GM12873 (cell line): ENCODE results near the gene SMARCA2.

Experiments
- TF ChIP-seq, protein P1 (sequence below): IDR thresholded peaks from 2 replicates; pipeline ENCODE4 v1.5.1; 2012; ENCODE audit warnings: low read depth, mild to moderate bottlenecking, moderate library complexity, low read length, control low read depth; ENCODE audit not compliant: insufficient read depth; ENCODE audit errors: missing control alignments

SMARCA2 gene

DNA sequence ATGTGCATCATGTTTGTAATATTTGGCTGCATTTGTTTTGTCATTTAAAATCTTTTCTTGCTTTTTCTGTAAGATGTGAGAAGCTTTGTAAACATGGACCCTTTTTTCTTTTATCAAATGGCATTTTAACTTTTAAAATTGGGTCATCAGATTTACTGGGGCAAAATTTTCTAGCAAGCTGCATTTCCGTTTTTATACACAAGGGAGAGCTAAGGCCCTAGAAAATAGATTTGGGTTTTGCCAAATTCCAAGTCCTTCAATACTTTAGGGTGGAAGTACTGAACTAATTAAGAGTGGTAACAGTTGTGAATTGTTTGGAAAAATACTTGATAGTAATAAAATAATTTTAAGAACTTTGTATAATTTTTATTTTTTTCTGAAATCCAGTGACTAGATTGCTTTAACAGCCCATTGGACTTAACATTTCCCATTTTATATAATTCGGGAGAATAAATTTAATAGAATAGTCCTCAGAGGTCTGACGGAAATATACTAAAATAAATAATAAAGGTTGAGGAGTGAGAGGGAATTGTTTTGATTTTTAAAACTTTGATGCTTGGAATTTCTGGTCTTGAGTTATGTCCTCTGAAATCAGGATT is 117.4 kb downstream of the SMARCA2 start:
- TF ChIP-seq, protein P1, sequence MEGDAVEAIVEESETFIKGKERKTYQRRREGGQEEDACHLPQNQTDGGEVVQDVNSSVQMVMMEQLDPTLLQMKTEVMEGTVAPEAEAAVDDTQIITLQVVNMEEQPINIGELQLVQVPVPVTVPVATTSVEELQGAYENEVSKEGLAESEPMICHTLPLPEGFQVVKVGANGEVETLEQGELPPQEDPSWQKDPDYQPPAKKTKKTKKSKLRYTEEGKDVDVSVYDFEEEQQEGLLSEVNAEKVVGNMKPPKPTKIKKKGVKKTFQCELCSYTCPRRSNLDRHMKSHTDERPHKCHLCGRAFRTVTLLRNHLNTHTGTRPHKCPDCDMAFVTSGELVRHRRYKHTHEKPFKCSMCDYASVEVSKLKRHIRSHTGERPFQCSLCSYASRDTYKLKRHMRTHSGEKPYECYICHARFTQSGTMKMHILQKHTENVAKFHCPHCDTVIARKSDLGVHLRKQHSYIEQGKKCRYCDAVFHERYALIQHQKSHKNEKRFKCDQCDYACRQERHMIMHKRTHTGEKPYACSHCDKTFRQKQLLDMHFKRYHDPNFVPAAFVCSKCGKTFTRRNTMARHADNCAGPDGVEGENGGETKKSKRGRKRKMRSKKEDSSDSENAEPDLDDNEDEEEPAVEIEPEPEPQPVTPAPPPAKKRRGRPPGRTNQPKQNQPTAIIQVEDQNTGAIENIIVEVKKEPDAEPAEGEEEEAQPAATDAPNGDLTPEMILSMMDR = peak; percentile 51

DNA sequence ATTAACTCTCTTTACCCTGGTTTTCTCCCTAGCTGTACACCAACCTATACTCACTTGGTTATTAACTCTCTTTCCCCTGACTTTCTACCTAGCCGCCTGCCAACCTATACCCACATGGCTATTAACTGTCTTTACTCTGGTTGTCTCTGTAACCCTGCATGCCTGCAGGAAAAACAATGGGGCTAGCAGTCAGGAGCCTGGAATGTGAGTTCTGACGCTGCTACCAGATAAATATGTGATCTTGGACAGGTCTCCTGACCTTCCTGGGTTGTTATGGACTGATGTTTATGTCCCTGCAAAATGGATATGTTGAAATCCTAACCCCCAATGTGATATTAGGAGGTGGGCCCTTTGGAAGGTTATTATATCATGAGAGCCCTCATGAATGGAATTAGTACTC is 119.2 kb downstream of the SMARCA2 start:
- TF ChIP-seq, protein P1 = no peak

DNA sequence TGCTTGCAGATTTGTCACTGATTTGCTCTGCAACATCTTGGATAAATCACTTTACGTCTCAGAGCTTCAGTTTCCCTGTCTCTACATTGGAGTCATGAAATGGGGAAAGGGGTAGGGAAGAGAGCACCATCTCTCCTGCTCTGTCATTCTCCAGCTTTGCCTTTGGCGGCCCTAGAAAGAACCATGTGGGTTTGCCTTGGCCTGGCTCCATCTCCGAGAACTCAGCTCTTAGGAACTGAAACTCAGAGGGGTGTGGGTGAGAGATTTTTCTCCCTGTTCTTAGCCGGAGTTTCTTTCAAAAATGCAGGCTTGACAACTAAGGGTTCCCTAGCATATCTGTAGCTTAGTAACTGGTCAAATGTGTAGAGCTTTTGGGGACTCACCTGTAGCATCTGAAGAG is 123.5 kb downstream of the SMARCA2 start:
- TF ChIP-seq, protein P1 = no peak

DNA sequence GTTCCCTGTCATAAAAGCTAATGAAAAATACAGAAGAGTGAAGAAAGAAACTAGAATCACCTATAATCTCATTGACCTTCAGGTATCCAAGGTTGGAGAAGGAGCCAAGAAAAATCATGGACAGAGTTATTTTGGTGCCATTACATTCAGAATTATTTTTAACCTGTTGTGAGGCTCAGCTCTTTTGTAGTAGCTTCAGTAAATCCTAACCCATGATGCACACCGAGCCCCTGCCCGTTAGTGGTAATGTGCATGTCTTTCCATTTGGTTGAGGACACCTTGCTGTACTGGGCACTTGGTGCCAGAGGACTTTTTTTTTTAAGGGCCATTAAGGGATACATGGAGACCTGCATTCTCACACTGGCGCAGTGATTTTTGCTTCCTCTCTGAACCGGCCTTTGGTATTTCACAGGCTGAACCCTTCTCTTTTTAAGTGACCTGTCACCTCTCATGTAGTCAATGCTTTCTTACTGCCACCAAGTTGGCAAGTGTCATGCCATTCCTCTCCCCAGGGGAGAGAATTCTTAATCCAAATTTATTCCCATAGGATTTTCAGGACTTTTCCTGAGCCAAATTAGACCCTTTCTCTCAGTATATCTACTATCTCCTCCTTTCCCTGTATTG is 125.6 kb downstream of the SMARCA2 start:
- TF ChIP-seq, protein P1 = no peak

DNA sequence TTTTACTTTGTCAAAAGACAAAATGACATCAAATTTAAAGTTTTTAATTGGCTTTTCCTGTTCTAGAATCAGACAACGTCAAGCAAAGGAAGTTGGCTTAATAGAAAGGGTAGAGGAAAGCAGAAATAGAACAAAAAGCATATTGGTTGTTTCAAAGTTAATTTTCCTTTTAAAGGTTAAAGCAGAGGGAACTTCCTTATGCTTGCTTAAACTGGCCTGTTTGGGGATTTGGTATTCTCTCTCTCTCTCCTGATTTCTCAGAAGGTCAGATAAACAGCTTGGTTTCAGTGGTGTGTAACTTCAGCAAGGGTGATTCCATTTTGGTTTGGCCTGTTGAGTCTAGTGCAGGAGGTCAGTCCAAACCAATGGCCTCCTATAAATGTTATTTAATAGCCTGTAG is 127.1 kb downstream of the SMARCA2 start:
- TF ChIP-seq, protein P1 = no peak

DNA sequence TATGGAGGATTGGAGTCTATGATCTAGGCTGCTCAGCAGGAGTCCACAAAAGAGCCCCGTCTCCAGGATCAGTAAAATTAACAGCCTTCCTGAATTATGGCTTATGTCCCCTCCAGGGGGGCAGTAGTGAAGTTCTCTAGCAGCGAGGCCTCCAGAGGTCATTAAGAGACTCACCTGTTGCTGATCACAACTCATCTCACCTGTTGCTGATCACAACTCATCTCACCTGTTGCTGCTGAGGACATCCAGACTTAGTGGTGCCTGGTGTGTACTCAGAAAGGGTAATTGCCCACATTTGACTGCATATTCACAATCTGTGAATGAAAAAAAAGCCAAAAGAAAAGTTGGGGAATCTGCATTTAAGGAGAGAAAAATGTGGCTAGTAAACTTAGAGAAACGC is 129.5 kb downstream of the SMARCA2 start:
- TF ChIP-seq, protein P1 = no peak

DNA sequence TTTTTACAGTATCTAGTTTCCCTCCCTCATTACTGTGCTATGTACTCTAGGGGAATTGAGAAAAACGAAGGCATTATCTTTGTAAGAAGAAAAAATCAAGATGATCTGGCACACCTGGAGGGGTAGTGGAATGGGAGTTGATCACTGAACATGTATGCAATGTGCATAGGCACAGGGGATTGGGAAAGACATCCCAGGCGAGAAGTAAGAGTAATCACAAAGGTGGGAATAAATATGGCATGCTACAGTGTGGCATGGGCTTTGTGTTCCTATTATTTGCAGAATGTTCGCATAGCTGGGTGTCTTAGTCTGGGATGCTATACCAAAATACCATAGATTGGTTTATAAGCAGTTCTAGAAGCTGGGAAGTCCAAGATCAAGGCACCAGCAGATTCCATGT is 130.6 kb downstream of the SMARCA2 start:
- TF ChIP-seq, protein P1 = no peak

DNA sequence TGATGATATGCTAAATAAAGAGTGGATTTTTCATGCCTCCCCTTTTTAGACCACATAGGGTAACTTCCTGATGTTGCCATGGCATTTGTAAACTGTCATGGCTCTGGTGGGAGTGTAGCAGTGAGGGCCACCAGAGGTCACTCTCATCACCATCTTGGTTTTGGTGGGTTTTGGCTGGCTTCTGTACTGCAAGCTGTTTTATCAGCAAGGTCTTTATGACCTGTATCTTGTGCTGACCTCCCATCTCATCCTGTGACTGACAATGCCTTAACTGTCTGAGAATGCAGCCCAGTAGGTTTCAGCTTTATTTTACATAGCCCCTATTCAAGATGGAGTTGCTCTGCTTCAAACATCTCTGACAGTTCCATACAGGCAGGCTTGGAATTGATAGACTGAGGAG is 131.6 kb downstream of the SMARCA2 start:
- TF ChIP-seq, protein P1 = peak; percentile 27
